ENCODE measurements around the gene H3-3A.

The H3-3A gene

DNA sequence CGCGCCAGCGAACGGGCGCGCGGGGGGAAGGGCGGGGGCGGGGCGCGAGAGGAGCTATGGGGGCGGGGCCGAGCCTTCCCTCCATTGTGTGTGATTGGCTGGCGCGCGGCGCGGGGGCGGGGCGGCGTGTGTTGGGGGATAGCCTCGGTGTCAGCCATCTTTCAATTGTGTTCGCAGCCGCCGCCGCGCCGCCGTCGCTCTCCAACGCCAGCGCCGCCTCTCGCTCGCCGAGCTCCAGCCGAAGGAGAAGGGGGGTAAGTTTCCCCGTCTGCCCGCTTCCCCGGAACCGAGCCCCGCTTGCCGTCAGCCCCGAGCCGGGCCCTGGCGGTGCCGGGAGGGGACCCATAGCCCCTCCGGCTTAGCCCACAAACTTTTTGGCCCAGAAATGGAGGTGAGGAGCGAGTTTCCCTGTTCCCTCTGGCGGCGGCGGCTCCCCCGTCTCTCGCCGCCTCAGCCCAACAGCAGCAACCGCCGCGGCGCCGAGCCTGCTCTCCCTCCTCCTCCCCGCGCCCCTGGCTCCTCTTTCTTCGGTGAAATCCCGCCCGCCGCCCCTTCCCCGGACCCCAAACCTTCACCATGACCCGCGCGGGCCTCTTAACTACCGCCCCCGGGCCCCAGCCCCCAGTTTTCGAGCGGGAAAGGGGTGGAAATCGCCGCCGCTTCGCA lies at the start of gene H3-3A:
Gene H3-3A (plus strand): TSS at position 159 of the 666 bp plus-strand sequence. CDS start 1,636 bp downstream, outside the sequence.
- peak; percentile 98 for DNase-seq (ENCODE audit: low spot score)

DNA sequence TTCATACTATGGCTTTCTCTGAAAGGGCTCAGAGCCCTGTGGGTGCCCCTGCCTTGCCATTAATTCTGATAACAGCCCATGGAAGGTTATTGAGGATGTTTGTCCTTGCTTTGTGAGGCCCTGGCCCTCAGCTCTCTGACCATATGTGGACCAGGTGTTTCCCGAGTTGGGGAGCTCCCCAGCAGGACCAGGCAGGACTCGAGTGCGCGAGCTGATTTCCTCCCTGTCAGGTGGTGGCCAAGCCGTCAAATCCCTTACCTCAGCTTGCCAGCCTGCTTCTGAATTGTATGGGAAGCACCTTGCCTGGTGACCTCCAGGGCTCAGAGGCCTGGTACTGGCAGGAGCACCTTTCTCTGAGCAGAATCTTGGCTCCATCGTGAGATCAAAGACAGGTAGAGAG lies 45.4 kb upstream of the H3-3A start:
- DNase-seq (ENCODE audit: low spot score): no peak

DNA sequence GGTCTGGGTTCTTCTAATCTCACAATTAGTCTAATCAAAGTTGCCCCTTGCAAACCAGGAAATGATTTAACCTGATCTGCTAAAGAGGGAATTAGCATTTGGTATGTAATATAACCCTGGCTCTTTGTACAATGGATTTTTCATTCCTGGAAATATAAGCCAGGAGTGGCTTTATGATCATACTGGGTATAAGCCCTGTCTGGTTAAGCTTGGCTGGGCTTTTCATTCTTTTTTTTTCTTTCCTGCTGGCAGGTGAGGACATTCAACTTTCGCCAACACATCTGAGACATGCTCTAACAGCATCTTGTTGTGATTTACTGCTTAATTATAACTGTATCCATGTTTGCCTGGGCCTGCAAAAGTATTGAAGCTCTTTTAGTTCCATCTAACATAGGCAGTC lies 42.9 kb upstream of the H3-3A start:
- no peak for DNase-seq (ENCODE audit: low spot score)

DNA sequence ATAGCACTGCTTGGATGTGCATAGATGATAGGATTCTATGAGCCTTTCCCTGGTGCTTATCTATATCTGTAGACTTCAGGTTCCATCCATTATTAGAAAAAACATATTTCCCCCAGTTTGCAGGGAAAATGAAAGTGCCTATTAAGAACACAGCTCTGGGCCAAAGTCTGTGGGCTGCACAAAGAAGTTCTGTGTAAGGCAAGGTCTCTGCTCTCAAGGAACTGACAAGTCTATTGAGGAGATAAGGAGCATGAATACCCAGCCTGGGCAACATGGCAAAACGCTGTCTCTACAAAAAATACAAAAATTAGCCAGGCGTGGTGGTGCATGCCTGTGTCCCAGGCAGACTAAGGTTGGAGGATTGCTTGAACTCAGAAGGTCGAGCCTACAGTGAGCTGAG lies 41.1 kb upstream of the H3-3A start:
- DNase-seq (ENCODE audit: low spot score): no peak

DNA sequence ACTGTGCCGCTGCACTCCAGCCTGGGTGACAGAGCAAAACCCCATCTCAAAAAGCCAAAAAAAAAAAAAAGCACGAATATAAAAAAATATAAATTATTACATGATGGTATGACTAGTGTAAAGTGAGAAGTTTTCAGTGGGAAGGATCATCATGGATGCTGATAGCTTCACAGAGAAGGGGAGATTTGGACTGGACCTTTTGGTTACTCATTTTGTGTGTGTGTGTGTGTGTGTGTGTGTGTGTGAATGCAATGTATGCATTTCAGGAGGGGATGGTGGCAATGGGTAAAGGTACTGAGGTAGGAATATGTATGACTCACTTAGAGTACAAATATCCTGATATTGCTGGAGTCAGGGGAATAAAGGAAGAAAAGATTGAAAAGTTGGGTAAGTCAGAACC lies 40.7 kb upstream of the H3-3A start:
- no peak for DNase-seq (ENCODE audit: low spot score)

DNA sequence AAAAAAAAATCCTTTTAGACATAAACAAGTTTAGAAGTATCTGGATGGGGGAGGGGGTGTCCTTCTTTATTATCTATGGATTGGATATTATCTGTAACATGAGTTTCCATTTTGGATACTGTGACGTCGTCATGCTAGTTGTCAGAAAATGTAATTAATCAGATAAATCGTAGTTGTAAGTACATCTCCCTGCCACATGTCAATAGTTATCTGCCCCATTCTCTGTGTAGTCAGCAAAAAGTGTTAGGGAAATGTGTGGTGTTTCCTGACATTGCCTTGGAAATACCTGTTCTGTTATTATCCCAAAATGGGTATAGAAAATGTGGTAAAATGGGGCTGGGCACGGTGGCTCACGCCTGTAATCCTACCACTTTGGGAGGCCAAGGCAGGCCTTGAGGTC lies 38.8 kb upstream of the H3-3A start:
- no peak for DNase-seq (ENCODE audit: low spot score)

DNA sequence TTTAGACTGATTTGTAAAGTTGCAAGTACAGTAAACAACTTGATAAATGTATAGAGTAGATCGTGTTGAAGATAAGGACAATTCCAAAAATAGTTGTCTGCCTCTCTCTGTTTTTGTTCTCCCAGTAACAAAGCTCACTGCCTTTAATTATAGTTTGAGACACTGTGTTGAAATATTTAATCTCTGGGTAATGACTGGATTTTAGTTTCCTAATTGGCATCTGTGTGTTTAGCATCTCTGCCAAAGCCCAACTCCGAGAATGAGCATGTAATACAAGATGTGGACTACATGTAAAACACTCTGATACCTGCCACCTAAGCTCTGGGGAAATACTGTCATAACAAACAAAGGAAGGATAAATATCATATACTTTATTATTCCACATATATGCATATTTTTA lies 35.7 kb upstream of the H3-3A start:
- DNase-seq (ENCODE audit: low spot score): no peak

DNA sequence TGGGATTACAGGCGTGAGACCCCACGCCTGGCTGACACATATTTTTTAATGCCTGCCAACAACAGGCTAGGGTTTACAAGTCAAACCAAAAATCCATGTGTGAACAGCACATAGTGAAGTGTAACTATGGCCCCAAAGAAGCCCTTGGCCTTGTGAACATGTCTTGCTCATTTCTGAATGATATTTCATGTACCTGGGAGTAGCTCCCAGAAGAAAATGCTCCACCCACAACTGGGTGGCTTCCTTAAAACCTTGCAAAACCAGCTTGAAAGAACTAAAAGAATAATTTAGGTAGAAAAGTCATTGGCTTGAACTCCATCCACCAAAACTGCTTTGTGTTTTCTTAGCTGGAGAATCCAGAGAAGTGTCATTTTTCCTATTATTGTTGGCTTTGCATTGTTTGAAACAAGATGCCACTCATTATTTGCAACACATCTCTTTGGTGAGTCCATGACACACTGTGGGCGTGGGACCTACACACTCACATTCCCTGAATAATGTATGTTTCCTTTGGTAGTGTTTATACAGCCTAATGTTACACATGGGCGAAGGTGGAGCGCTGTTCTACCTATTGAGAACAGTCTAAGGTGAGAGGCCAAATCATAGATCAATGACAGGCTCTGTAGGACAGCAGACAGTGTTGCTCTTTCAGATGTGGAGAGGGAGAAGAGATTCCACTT lies 34.8 kb upstream of the H3-3A start:
- DNase-seq (ENCODE audit: low spot score): no peak

DNA sequence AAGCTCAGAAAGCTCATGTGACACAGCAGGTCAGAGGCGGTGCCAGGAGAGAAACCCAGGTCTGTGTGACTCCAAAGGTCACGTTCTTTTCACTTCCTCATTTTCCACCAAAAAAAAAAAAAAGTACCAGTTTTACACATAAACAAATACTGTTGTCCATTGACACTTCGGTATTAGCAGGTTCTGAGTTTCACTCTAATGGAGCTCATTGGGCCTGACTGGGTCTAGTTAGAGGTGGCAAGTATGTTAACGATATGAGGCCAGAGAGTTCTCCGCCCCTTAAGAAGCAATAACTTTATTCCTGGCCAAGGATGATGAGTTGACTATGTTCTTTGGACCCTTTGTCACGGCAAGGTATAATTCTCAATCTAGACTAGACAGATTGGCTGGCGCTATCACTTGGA lies 33.4 kb upstream of the H3-3A start:
- DNase-seq (ENCODE audit: low spot score): no peak

DNA sequence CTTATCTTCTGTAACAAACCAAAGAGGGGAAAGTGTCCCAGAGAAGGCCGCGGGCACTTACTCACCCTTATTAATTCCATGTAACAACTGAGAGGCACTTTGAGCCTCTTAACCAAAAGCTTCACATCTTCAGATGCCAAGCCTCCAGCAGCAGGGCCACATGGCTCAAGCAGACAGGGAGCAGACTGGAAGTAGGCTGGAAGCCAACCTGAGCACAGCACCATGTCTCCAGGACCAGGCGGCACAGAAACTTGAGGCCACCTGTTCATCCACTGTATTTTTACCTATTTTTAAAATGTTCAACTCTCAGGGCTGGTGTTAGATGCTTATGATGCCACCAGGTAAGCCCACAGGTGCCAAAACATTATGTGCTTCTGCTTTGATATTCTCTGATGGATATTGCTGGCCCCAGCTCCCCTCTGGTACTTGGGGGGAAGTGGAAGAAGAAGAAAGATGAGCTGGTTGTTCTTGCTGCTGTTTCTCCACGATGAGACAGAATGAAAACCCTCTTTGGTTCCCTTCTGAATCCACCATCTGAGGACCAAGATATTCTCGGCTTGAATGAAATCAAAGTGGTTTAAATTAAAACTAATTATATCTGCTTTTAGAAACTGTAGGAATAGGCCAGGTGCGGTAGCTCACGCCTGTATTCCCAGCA lies 32.8 kb upstream of the H3-3A start:
- no peak for DNase-seq (ENCODE audit: low spot score)

DNA sequence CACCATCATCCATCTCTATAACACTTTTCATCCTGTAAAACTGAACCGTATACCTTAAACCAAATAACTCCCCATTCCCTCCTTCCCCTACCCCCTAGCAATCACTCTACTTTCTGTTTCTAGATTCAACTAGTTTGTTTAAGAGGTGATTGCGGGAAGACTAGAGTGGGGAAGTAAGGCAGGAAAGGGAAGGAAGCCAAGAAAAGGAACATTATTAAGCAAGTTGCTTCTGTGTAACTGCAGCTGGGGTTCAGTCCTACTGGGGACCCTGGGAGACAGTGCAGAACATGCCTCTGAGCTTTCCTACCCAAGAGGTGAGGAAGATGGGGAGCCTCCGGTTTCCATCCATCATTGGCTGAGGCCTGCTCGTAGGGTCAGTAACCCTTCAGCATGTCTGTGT lies 28.9 kb upstream of the H3-3A start:
- DNase-seq (ENCODE audit: low spot score): no peak

DNA sequence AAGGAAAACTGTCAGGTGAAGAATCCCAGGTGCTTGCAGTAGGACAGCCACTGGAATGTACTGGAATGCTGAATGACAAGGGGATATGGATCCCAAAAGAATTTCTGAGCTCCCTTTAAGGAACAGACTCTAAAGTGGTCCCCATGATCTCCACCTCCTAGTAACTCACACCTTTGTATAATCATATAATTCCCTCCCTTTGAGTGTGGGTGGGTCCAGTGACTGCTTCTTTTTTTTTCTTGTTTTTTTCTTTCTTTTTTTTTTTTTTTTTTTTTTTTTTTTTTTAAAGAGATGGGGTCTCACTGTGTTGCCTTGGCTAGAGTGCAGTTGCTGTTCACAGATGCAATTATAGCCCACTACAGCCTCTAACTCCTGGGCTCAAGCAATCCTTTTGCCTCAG lies 28.5 kb upstream of the H3-3A start:
- no peak for DNase-seq (ENCODE audit: low spot score)

DNA sequence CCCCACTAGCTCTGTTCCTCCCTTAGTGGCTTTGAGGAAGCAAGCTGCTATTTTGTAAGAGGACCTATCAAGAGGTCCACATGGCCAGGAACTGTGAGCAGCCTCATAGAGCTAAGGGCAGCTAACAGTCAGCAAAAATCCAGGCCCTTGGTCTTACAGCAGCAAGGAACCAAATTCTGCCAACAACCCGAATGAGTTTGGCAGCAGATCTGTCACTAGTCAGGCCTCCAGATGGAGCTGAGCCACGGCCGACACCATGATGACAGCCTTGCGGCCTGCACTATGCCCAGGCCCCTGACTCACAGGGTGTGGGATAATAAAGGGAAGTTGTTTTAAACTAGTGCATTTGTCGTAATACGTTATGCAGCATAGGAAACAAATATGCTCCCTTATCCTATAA lies 28.0 kb upstream of the H3-3A start:
- peak; percentile 97 for DNase-seq (ENCODE audit: low spot score)

DNA sequence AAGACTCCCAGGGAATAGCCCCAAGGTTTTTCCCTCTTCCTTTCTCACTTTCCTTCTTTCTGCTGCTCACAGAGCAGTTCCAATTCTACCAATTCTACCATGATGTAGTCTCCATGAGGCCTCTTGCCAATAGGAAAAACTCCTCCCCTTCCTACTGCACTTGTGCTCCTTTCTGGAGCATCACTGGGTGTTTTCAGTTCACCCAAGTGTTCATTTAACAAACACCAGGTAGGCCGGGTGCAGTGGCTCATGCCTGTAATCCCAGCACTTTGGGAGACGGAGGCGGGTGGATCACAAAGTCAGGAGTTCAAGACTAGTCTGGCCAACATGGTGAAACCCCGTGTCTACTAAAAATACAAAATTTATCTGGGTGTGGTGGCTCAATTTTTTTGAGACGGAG lies 26.6 kb upstream of the H3-3A start:
- no peak for DNase-seq (ENCODE audit: low spot score)

DNA sequence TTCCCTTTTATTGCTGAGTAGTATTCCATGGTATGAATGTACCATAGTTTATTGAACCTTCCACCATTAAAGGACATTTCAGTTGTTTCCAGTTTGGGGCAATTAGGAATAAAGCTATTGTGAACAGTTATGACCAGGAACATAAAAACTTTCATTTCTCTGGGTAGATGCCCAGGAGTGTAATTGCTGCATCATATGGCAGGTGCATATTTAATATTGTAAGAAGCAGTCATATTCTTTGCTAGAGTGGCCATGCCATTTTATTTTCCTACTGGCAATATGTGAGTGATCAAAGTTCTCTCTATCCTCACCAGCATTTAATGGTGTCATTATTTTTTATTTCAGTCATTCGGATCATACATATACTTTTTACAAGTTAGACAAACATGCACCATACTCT lies 23.9 kb upstream of the H3-3A start:
- no peak for DNase-seq (ENCODE audit: low spot score)

DNA sequence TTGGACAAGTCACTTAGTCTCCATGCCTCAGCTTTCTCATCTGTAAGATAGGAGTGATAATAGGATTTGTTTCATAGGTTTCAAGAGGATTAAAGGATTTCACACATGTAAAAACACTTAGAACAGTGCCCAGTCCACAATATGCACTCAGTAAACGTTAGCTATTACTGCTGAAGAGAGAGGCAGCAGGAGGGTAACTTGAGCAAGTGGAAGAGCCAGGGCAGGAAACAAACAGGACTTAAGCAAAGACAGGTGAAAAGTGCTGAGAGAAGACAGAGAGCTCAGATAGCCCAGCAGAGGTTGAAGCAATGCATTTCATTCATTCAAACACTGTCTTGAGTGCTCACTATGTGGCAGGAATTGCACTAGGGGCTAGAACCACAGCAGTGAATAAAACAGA lies 21.1 kb upstream of the H3-3A start:
- DNase-seq (ENCODE audit: low spot score): no peak

DNA sequence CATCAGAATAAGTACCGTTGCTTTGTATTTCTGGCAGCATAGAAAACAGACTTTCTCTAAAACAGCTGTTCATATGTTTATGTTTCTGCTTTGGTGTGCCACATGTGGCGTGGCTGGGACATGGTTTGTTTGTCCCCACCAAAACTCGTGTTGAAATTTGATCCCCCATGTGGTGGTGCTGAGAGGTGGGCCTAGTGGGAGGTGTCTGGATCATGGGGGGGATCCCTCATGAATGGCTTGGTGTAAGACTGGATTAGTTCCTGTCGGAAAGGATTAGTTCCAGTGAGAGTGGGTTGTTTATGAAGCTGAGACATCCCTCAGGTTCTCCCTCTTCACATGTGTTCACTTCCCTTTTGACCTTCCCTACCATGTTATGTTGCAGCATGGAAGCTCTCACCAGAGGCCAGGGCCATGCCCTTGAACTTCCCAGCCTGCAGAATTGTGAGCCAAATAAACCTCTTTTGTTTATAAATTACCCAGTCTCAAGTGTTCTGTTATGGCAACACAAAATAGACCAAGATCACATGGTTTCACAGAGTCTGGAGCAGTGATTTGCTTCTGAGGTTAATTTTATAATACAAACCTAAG lies 17.9 kb upstream of the H3-3A start:
- no peak for DNase-seq (ENCODE audit: low spot score)

DNA sequence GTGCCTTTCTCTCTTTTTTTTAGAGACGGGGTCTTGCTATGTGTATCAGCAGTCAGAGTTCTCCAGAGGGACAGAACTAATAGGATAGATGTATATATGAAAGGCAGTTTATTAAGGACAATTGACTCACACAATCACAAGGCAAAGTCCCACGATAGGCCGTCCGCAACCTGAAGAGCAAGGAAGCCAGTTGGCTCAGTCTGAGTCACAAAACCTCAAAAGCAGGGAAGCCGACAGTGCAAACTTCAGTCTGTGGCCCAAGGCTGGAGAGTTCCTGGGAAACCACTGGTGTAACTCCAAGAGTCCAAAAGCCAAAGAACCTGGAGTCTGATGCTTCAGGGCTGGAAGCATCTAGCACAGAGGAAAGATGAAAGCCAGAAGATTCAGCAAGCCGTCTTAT lies 16.3 kb upstream of the H3-3A start:
- DNase-seq (ENCODE audit: low spot score): peak; percentile 37

DNA sequence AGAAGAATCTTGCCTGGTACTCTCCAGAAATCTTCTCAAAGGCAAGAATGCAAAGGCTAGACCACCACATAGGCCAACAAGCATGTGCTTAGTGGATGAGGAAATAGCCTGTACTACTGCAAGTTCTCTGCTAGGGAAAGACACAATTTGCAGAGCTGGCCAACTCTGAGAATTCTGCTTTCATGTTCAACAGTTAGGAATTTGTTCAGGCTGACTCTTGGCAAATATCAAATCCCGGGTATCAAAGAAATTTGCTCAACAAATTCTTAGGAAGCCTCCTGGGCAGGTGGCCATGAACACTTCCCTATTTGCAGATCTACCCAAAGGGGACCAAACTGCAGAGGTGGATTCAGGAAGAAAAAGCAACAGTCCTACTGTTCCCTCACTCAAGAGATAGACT lies 15.0 kb upstream of the H3-3A start:
- peak; percentile 64 for DNase-seq (ENCODE audit: low spot score)

DNA sequence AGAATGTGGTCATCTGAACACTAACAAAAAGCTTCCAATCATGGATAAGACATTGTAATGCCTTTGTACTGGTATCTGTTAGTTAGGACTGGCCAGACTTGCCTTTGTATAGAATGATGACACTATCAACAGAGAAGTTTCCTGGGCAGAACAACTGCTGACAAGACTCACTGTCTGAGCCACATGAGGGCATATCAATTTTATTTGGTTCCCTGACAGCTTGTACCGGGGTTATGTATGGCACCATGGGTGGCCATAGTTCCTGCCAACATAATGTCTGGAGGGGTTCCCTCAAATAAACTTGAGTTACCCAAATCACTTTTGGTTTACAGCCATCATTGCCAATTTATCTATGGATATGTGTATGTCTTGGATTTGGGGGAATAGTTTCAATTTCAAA lies 13.6 kb upstream of the H3-3A start:
- DNase-seq (ENCODE audit: low spot score): no peak

DNA sequence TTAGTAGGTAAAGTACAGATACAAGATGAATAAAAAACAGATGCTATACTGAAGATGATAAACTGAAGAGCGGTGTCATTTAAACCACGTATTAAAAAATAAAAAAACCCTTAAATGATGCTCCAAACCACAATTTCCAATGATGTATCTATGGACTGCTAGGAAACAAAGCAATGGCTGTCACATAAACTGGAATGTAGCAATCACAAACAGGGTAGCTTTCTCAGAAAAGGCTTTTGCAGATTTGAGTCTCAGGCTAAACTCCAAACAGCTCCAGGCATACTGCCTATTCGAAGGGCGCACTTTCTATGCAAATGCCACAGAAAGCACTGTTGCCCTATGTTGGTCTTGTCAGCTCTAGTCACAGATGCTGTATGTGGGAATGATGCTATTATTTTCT lies 12.4 kb upstream of the H3-3A start:
- no peak for DNase-seq (ENCODE audit: low spot score)

DNA sequence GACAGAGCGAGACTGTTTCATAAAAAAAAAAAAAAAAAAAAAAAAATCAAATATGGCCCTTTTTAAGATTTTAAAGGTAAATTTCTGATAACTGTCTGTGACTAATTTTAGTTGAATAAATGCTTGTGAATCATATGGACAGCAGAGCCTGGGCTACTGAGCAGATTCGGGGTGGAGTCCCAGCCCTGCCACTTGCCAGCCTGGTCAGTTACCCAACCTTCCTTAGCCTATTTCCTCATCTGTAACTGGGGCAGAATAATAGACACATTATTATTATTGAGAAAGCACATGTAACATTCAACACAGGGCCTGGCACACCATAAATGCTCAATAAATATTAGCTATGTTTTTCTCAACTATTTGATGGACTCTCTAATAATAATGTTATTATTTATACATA lies 11.2 kb upstream of the H3-3A start:
- DNase-seq (ENCODE audit: low spot score): peak; percentile 11

DNA sequence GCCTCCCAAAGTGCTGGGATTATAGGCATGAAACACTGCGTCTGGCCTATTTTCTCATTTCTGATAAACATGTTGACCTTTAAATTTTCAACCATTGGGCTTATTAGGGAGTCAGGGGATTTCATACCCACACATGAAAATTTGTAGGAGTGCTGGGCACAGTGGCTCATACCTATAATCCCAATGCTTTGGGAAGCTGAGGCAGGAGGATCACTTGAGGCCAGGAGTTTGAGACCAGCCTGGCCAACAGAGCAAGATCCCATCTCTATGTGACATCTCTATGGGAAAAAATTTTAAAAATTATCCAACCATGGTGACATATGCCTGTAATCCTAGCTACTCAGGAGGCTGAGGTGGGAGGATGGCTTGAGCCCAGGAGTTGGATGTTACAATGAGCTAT lies 10.5 kb upstream of the H3-3A start:
- no peak for DNase-seq (ENCODE audit: low spot score)
